K562 (cell line): ENCODE measurements around the gene PRDM16.

Source experiments
- POLR2A ChIP-seq: fragments of 450-650 bp; conservative IDR thresholded peaks from 2 replicates; pipeline ENCODE4 v1.6.1; 2016
- TF ChIP-seq, protein P1 (sequence below), 3 experiments: IDR thresholded peaks in 2 of 3; conservative IDR thresholded peaks in 1 of 3; 2 replicates each; pipeline ENCODE4 v1.5.1; 2011 to 2012; ENCODE audit warnings: low read length in 3 of 3, mild to moderate bottlenecking in 3 of 3, control low read depth in 2 of 3, improper control_type of control experiment in 1 of 3, inconsistent platforms in 1 of 3, low read depth in 1 of 3, mixed read lengths in 1 of 3, moderate library complexity in 1 of 3; ENCODE audit not compliant: insufficient read depth in 2 of 3

DNA sequence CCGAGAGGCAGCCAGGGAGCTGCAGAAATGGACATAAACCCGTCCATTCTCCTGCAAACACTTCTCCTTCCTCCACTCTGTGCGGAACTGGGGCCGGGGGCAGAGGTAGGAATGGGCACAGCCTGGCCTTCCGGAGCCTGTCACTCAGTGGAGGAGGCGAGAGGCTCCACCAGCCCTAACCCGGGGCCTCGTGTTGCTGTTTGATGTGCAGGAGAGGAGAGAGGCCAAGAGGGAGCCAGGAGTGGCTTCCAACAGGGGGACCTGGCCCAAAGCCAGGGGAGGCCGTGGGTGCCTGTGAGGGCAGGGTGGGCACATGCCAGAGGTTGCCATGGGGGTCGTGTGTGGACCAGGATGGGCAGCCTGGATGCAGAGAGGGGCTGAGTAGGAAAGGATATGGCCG, 227.3 kb downstream of the PRDM16 start:
- TF ChIP-seq, protein P1, sequence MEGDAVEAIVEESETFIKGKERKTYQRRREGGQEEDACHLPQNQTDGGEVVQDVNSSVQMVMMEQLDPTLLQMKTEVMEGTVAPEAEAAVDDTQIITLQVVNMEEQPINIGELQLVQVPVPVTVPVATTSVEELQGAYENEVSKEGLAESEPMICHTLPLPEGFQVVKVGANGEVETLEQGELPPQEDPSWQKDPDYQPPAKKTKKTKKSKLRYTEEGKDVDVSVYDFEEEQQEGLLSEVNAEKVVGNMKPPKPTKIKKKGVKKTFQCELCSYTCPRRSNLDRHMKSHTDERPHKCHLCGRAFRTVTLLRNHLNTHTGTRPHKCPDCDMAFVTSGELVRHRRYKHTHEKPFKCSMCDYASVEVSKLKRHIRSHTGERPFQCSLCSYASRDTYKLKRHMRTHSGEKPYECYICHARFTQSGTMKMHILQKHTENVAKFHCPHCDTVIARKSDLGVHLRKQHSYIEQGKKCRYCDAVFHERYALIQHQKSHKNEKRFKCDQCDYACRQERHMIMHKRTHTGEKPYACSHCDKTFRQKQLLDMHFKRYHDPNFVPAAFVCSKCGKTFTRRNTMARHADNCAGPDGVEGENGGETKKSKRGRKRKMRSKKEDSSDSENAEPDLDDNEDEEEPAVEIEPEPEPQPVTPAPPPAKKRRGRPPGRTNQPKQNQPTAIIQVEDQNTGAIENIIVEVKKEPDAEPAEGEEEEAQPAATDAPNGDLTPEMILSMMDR (IDR thresholded peaks at IDR 0.05 in 2 of 3, conservative IDR thresholded peaks at IDR 0.05 in 1 of 3; ENCODE audit: insufficient read depth in 2 of 3, low read depth in 1 of 3, low read length in 3 of 3) = no peak
- TF ChIP-seq POLR2A = no peak
